Osteoblast (primary cell): Measurements from ENCODE around the gene RSL1D1. TPM values are rescaled to one million over a fixed set of nuclear protein-coding genes. Genes with fewer than 3 reads are reported as not detected.

Experiments
- DNase-seq: peaks from one replicate; pipeline ENCODE4 v3.0.0; 2011; ENCODE audit warnings: low spot score, mixed read lengths; ENCODE audit not compliant: insufficient read length; ENCODE audit errors: missing footprints
- H2AFZ ChIP-seq: 2 replicates; pipeline ENCODE4 v1.6.0; 2011; ENCODE audit warnings: mild to moderate bottlenecking, low read length
- H3K27ac ChIP-seq: 2 replicates; pipeline ENCODE4 v1.5.1; 2011; ENCODE audit warnings: mild to moderate bottlenecking, low read depth, low read length, moderate library complexity
- H3K27me3 ChIP-seq: 2 replicates; pipeline ENCODE4 v1.6.0; 2012; ENCODE audit warnings: mild to moderate bottlenecking, control low read depth, inconsistent platforms, low read length, moderate library complexity; ENCODE audit not compliant: insufficient read depth
- H3K36me3 ChIP-seq: 2 replicates; pipeline ENCODE4 v1.5.1; 2011; ENCODE audit warnings: mild to moderate bottlenecking, low read length, control low read depth, moderate library complexity; ENCODE audit not compliant: insufficient read depth
- H3K4me1 ChIP-seq: 2 replicates; pipeline ENCODE4 v1.5.1; 2011; ENCODE audit warnings: mild to moderate bottlenecking, low read length, control low read depth, moderate library complexity; ENCODE audit not compliant: insufficient read depth
- H3K4me2 ChIP-seq: 2 replicates; pipeline ENCODE4 v1.6.0; 2011; ENCODE audit warnings: mild to moderate bottlenecking, low read length; ENCODE audit not compliant: insufficient read depth
- H3K4me3 ChIP-seq: fragments of 200-600 bp; sonication (generic); 3 replicates; pipeline ENCODE4 v1.5.1; 2012; ENCODE audit warnings: mild to moderate bottlenecking, low read length, inconsistent platforms; ENCODE audit not compliant: insufficient read depth
- H3K79me2 ChIP-seq: 2 replicates; pipeline ENCODE4 v1.6.0; 2012; ENCODE audit warnings: mild to moderate bottlenecking, low read length, control low read depth, inconsistent platforms; ENCODE audit not compliant: insufficient read depth
- H3K9me3 ChIP-seq: 2 replicates; pipeline ENCODE4 v1.5.1; 2011; ENCODE audit warnings: low read depth, low read length, control low read depth
- H4K20me1 ChIP-seq: 2 replicates; pipeline ENCODE4 v1.6.0; 2012; ENCODE audit warnings: mild to moderate bottlenecking, low read length, control low read depth; ENCODE audit not compliant: insufficient read depth
- CTCF ChIP-seq: IDR thresholded peaks from 2 replicates; pipeline ENCODE4 v1.5.1; 2011; ENCODE audit warnings: mild to moderate bottlenecking, low read depth, low read length, moderate library complexity; ENCODE audit errors: extremely low read depth
- total RNA-seq: library from RNA; depleted of rRNA; stranded (reverse); fragments of >200 nt; gene quantifications from 2 replicates; pipeline ENCODE4 v1.2.3, GENCODE V29; 2012

Gene RSL1D1
- total RNA-seq, 1 donor, result 113 TPM

- H3K27ac ChIP-seq, result no peak overlapping the region
- H3K4me3 ChIP-seq, result no peak overlapping the region
- H2AFZ ChIP-seq, result no peak overlapping the region
- peaks cover 79% of the 10 kb centered on the region for H3K36me3 ChIP-seq
- peaks cover 7% of the 10 kb centered on the region for H3K4me1 ChIP-seq
- no peak for TF ChIP-seq CTCF
- H3K4me2 ChIP-seq, result no peak overlapping the region
- H3K9me3 ChIP-seq, result no peaks in the 10 kb centered on the region
- no peaks in the 10 kb centered on the region for H3K27me3 ChIP-seq
- DNase-seq, result no peak
- peaks cover 52% of the 10 kb centered on the region for H3K79me2 ChIP-seq
- H4K20me1 ChIP-seq, result peaks cover 13% of the 10 kb centered on the region
Observed at GRCh38 chr16:11880007-11880406, 28.7 kb upstream of the RSL1D1 start.

DNA sequence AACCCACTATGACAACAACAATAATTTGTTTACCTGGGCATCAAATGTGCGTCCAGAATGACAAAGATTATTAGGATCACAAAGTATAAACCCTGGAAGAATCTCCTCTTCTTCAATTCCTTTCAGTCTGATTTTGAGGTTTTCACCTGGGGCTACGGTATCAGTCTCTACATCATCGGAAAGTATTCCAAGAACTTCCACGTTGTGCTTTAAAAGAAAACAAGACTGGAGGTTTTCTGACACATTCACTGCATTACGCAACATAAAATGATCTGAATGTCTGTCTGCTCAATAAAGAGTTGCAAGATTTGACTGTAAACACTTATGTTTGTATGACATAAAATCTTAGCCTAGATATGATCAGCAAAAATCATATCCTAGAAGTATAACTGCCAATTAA is 26.0 kb upstream of the RSL1D1 start:
- Histone ChIP-seq H4K20me1 (peaks cover 13% of the 10 kb centered on the region), H3K36me3 (peaks cover 80% of the 10 kb centered on the region), H3K9me3 (no peaks in the 10 kb centered on the region), H2AFZ (no peak overlapping the region), H3K4me2 (no peak overlapping the region), H3K4me1 (peaks cover 7% of the 10 kb centered on the region), H3K4me3 (no peak overlapping the region), H3K79me2 (peaks cover 49% of the 10 kb centered on the region), H3K27ac (peak overlapping the region; percentile 28), H3K27me3 (no peaks in the 10 kb centered on the region)
- no peak for DNase-seq
- TF ChIP-seq CTCF, result no peak

- Histone ChIP-seq H3K4me1 (peaks cover 13% of the 10 kb centered on the region), H4K20me1 (peaks cover 13% of the 10 kb centered on the region), H3K36me3 (peaks cover 74% of the 10 kb centered on the region), H3K4me3 (no peak overlapping the region), H3K4me2 (no peak overlapping the region), H3K9me3 (no peaks in the 10 kb centered on the region), H2AFZ (no peak overlapping the region), H3K79me2 (peaks cover 41% of the 10 kb centered on the region), H3K27me3 (no peaks in the 10 kb centered on the region), H3K27ac (no peak overlapping the region)
- TF ChIP-seq CTCF, result no peak
- no peak for DNase-seq
Observed at GRCh38 chr16:11876306-11876705, 25.0 kb upstream of the RSL1D1 start.

DNA sequence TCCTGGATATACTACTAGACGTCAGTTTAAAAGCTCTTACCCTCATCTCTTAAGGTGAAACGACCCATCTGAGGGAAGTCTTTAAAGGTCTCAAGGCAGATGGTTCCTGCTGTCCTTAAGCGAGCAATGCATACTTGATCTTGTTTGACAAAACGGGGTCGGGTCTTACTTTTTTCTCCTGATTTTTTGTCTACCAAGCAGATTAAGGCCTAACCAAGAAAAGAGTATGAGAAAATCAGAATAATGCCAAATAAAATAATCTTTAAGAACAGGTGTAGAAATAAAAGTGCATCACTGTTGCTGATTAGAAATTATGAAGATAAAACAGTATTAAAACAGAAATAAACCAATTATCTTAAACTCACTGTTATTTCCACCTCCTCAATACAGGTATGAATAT is 24.4 kb upstream of the RSL1D1 start:
- Histone ChIP-seq H3K4me3 (no peak overlapping the region), H2AFZ (no peak overlapping the region), H3K36me3 (peaks cover 68% of the 10 kb centered on the region), H3K79me2 (peaks cover 38% of the 10 kb centered on the region), H3K27ac (no peak overlapping the region), H3K4me1 (peaks cover 14% of the 10 kb centered on the region), H3K4me2 (no peak overlapping the region), H3K27me3 (no peaks in the 10 kb centered on the region), H3K9me3 (no peaks in the 10 kb centered on the region), H4K20me1 (peaks cover 13% of the 10 kb centered on the region)
- DNase-seq, result no peak
- TF ChIP-seq CTCF, result no peak
